NB4 (cell line): ENCODE results near the gene ACOT11.

Experiments
- DNase-seq: peaks from one replicate; pipeline ENCODE4 v3.0.0; 2010; ENCODE audit warnings: low read depth
- H3K4me3 ChIP-seq: one replicate; pipeline ENCODE4 v1.5.1; 2011; ENCODE audit warnings: mild to moderate bottlenecking, low read depth, low read length, moderate library complexity
- MAX ChIP-seq: IDR thresholded peaks from 2 replicates; pipeline ENCODE4 v1.6.1; 2011; ENCODE audit warnings: low read depth, low read length
- MYC ChIP-seq: IDR thresholded peaks from 2 replicates; pipeline ENCODE4 v1.6.1; 2011; ENCODE audit warnings: low read depth, low read length
- POLR2A ChIP-seq: IDR thresholded peaks from 2 replicates; pipeline ENCODE4 v1.6.1; 2011; ENCODE audit warnings: mild to moderate bottlenecking; ENCODE audit not compliant: insufficient read length; ENCODE audit errors: extremely low read depth
- TF ChIP-seq, protein P1 (sequence below): IDR thresholded peaks from one replicate; pipeline ENCODE4 v1.5.1; 2012; ENCODE audit warnings: low read depth, low read length

The ACOT11 gene

DNA sequence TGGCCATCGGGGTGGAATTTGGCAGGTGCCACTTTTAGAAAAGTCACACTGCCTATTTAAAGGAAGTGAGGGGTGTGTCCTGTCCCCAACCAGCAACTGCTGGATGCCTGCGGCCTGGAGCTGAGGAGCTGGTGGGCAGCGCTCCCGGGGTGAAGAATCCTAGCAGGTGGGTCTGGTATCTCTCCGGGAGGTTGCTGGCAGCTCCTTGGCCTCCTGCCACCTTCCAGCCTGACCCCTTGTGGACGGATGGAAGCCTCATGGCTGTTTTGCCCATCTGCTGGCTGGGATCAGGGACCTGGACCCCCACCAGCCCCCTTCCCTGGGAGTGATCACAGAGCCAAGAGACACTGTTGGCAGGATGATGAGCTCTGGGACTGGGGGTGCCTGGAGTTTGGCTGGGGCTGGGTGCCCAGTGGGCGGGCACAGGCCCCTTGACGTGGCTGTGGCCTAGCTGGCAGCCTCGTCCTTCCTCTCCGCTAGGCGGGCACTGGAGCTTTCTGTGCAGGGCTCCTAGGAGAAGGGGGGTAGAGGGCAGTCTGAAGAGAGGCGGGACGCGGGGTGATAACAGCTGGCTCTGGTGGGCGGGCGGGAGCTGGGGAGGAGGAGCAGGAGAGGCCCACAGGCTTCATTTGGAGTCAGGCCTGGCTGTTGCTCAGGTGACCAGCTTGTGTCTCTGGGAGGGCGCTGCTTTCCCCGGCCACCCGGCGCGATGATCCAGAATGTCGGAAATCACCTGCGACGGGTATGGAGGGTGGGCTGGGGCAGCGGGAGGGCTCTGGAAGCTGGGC is at the start of gene ACOT11:
ACOT11 (plus strand) TSS at position 628 of the 788 bp plus-strand sequence; CDS start at position 710, 82 bp downstream.
- H3K4me3 ChIP-seq: no peak within 1 kb of the TSS
- TF ChIP-seq, protein P1, sequence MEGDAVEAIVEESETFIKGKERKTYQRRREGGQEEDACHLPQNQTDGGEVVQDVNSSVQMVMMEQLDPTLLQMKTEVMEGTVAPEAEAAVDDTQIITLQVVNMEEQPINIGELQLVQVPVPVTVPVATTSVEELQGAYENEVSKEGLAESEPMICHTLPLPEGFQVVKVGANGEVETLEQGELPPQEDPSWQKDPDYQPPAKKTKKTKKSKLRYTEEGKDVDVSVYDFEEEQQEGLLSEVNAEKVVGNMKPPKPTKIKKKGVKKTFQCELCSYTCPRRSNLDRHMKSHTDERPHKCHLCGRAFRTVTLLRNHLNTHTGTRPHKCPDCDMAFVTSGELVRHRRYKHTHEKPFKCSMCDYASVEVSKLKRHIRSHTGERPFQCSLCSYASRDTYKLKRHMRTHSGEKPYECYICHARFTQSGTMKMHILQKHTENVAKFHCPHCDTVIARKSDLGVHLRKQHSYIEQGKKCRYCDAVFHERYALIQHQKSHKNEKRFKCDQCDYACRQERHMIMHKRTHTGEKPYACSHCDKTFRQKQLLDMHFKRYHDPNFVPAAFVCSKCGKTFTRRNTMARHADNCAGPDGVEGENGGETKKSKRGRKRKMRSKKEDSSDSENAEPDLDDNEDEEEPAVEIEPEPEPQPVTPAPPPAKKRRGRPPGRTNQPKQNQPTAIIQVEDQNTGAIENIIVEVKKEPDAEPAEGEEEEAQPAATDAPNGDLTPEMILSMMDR: no peak
- TF ChIP-seq POLR2A (no peak), MYC (0 out of 2 replicates have a peak, but pooled peaks have one; percentile 4), MAX (no peak)
- DNase-seq: no peak

DNA sequence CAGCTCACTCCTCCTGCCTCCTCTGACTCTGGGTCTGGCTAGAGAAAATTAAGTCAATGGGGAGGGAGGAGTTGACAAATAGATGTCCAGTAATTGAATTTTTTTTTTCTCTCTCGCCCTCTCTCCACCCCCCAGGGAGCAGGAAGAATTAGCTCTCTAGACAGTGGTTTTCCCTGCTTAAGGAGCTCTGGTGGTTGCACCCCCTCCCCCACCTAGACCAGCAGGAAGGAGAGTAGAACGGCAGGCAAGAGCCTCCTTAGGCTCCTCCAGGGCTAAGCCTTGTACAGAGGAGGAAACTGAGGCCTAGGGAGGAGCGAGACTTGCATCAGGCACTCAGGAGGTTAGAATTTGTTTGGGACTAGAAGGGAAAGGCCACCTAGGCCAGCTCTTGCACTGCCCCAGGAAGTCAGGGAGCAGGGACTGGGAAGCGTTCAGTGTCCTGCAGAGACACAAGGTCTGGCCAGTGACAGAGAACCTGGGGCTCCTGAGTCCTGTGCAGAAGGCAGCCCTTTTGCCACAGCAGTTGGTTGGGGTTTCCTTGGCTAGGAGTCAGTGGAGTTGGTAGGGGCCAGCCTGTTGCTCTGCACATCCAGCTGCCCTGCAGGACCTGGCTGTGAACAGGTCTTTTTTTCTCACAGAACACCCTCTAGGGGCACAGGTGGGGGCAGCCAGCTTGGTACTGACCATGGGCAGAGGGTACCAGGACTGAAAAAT is 49.5 kb upstream of the ACOT11 start:
- H3K4me3 ChIP-seq: no peak overlapping the region
- DNase-seq: no peak
- TF ChIP-seq POLR2A (no peak), MAX (no peak), MYC (no peak)
- TF ChIP-seq, protein P1: no peak

GRCh38 chr1:54499097-54499359 is 49.0 kb upstream of the ACOT11 start:
- TF ChIP-seq POLR2A (no peak), MAX (no peak), MYC (no peak)
- TF ChIP-seq, protein P1: no peak
- DNase-seq: no peak
- peak overlapping the region; percentile 16 for H3K4me3 ChIP-seq

GRCh38 chr1:54499360-54500106 is 48.5 kb upstream of the ACOT11 start:
- peak overlapping the region; percentile 16 for H3K4me3 ChIP-seq
- DNase-seq: peak; percentile 67

GRCh38 chr1:54500107-54500431 is 48.0 kb upstream of the ACOT11 start:
- DNase-seq: no peak
- no peak overlapping the region for H3K4me3 ChIP-seq
- TF ChIP-seq MAX: no peak
- TF ChIP-seq MYC: no peak
- TF ChIP-seq POLR2A: no peak
- TF ChIP-seq, protein P1: no peak

More at GRCh38 chr1:54499360-54500106, 48.5 kb upstream of the ACOT11 start:
- no peak for TF ChIP-seq MAX
- TF ChIP-seq, protein P1: peak; percentile 17
